ENCODE results near the gene RPTOR.
"Not testable (repeated sequence)": the region's sequence is repeated elsewhere in the genome, so short reads cannot be mapped to it uniquely, and the experiment has no call there.

The RPTOR gene

GRCh38 chr17:80793851-80794267 lies 249.2 kb downstream of the RPTOR start:
- H2BK15ac ChIP-seq (replicated peaks; ENCODE audit: low read depth): no peak overlapping the region
- H3K9ac ChIP-seq (ENCODE audit: low read length): no peak overlapping the region
- no peaks in the 10 kb centered on the region for H3K79me2 ChIP-seq (ENCODE audit: control insufficient read depth, insufficient read depth, low read length)
- no CpG with 5 or more reads among the region's 5 CpGs for WGBS (ENCODE audit: extremely low coverage, insufficient coverage, low lambda C conversion rate)
- H4K5ac ChIP-seq (ENCODE audit: low read length): no peak overlapping the region
- DNase-seq: no peak
- no peak overlapping the region for H2BK5ac ChIP-seq (ENCODE audit: low read length)
- no peak overlapping the region for H3K56ac ChIP-seq (ENCODE audit: low read length)
- H3K4me3 ChIP-seq (ENCODE audit: low read length): no peak overlapping the region
- H3K23ac ChIP-seq (ENCODE audit: low read length): no peak overlapping the region
- H3K27ac ChIP-seq (ENCODE audit: low read depth, low read length): no peak overlapping the region
- no peak overlapping the region for H2BK120ac ChIP-seq (ENCODE audit: low read depth, low read length)
- H2AK5ac ChIP-seq (ENCODE audit: low read length): no peak overlapping the region
- H4K8ac ChIP-seq (ENCODE audit: low read depth, low read length): no peak overlapping the region
- no peak overlapping the region for H3K4me2 ChIP-seq (ENCODE audit: low read length)
- no peaks in the 10 kb centered on the region for H3K4me1 ChIP-seq (ENCODE audit: control insufficient read depth, low read depth, low read length)
- H3K18ac ChIP-seq (ENCODE audit: low read length): no peak overlapping the region
- no peaks in the 10 kb centered on the region for H3K36me3 ChIP-seq (ENCODE audit: control insufficient read depth, insufficient read depth, low read length)
- H3K27me3 ChIP-seq (ENCODE audit: insufficient read depth, low read length, poor library complexity): no peaks in the 10 kb centered on the region
- no peaks in the 10 kb centered on the region for H3K79me1 ChIP-seq (ENCODE audit: low read length)
- H3K4ac ChIP-seq (ENCODE audit: low read depth, low read length): no peak overlapping the region

DNA sequence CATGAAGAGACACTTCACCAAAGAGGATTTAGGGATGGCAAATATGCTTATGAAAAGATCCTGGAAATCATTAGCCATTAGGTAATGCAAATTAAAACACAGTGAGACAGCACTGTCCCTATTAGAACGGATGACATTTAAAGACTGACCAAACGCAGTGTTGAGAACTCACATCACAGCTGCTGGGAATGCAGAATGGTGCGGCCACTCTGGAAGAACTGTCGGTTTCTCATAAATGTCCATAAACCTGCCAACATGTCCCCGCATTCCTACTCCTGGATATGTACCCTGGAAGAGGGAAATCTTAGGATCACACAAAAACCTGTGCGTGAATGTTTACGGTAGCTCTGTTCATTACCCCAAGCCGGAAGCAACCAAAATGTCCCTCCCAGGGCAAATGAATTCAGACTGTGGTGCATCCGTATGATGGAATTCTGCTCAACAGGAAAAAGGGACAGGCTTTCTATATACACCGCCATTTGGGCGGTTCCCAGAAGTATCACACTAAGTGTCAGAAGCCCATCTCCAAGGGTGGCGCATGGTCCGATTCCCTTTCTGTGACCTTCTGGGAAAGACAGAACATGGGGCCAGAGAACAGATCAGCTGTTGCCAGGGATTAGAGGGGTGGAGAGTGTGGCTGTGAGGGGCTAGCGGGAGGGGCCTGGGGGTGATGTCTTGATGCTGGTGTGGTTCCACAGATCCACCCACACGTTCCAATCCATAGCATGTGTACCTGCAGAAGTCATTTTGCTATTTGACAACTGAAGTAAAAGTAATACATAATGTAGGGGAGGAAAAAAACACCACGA lies 249.8 kb downstream of the RPTOR start:
- no peak overlapping the region for H3K18ac ChIP-seq (ENCODE audit: low read length)
- no peak overlapping the region for H3K27ac ChIP-seq (ENCODE audit: low read depth, low read length)
- H2BK5ac ChIP-seq (ENCODE audit: low read length): no peak overlapping the region
- H3K79me1 ChIP-seq (ENCODE audit: low read length): no peaks in the 10 kb centered on the region
- H3K4me2 ChIP-seq (ENCODE audit: low read length): no peak overlapping the region
- H4K5ac ChIP-seq (ENCODE audit: low read length): no peak overlapping the region
- no peak overlapping the region for H3K9ac ChIP-seq (ENCODE audit: low read length)
- no peaks in the 10 kb centered on the region for H3K27me3 ChIP-seq (ENCODE audit: insufficient read depth, low read length, poor library complexity)
- H2BK15ac ChIP-seq (replicated peaks; ENCODE audit: low read depth): no peak overlapping the region
- H3K4me1 ChIP-seq (ENCODE audit: control insufficient read depth, low read depth, low read length): no peaks in the 10 kb centered on the region
- H3K79me2 ChIP-seq (ENCODE audit: control insufficient read depth, insufficient read depth, low read length): no peaks in the 10 kb centered on the region
- no peak overlapping the region for H4K8ac ChIP-seq (ENCODE audit: low read depth, low read length)
- no peak overlapping the region for H3K4ac ChIP-seq (ENCODE audit: low read depth, low read length)
- H3K36me3 ChIP-seq (ENCODE audit: control insufficient read depth, insufficient read depth, low read length): no peaks in the 10 kb centered on the region
- no CpG with 5 or more reads among the region's 16 CpGs for WGBS (ENCODE audit: extremely low coverage, insufficient coverage, low lambda C conversion rate)
- no peak overlapping the region for H2AK5ac ChIP-seq (ENCODE audit: low read length)
- no peak overlapping the region for H3K56ac ChIP-seq (ENCODE audit: low read length)
- no peak for DNase-seq
- H3K23ac ChIP-seq (ENCODE audit: low read length): no peak overlapping the region
- no peak overlapping the region for H2BK120ac ChIP-seq (ENCODE audit: low read depth, low read length)
- no peak overlapping the region for H3K4me3 ChIP-seq (ENCODE audit: low read length)

GRCh38 chr17:80795090-80795580 lies 250.5 kb downstream of the RPTOR start:
- H2AK5ac ChIP-seq (ENCODE audit: low read length): no peak overlapping the region
- no peaks in the 10 kb centered on the region for H3K36me3 ChIP-seq (ENCODE audit: control insufficient read depth, insufficient read depth, low read length)
- no peak overlapping the region for H3K27ac ChIP-seq (ENCODE audit: low read depth, low read length)
- no CpG with 5 or more reads among the region's 12 CpGs for WGBS (ENCODE audit: extremely low coverage, insufficient coverage, low lambda C conversion rate)
- no peak overlapping the region for H3K4me3 ChIP-seq (ENCODE audit: low read length)
- H3K4ac ChIP-seq (ENCODE audit: low read depth, low read length): no peak overlapping the region
- H4K8ac ChIP-seq (ENCODE audit: low read depth, low read length): no peak overlapping the region
- H3K27me3 ChIP-seq (ENCODE audit: insufficient read depth, low read length, poor library complexity): no peaks in the 10 kb centered on the region
- no peak overlapping the region for H3K56ac ChIP-seq (ENCODE audit: low read length)
- no peaks in the 10 kb centered on the region for H3K79me1 ChIP-seq (ENCODE audit: low read length)
- H2BK120ac ChIP-seq (ENCODE audit: low read depth, low read length): no peak overlapping the region
- no peak overlapping the region for H3K4me2 ChIP-seq (ENCODE audit: low read length)
- no peak overlapping the region for H3K9ac ChIP-seq (ENCODE audit: low read length)
- H3K23ac ChIP-seq (ENCODE audit: low read length): no peak overlapping the region
- H3K18ac ChIP-seq (ENCODE audit: low read length): no peak overlapping the region
- H2BK15ac ChIP-seq (replicated peaks; ENCODE audit: low read depth): no peak overlapping the region
- no peak overlapping the region for H4K5ac ChIP-seq (ENCODE audit: low read length)
- no peak for DNase-seq
- H3K4me1 ChIP-seq (ENCODE audit: control insufficient read depth, low read depth, low read length): no peaks in the 10 kb centered on the region
- H2BK5ac ChIP-seq (ENCODE audit: low read length): no peak overlapping the region
- H3K79me2 ChIP-seq (ENCODE audit: control insufficient read depth, insufficient read depth, low read length): no peaks in the 10 kb centered on the region

DNA sequence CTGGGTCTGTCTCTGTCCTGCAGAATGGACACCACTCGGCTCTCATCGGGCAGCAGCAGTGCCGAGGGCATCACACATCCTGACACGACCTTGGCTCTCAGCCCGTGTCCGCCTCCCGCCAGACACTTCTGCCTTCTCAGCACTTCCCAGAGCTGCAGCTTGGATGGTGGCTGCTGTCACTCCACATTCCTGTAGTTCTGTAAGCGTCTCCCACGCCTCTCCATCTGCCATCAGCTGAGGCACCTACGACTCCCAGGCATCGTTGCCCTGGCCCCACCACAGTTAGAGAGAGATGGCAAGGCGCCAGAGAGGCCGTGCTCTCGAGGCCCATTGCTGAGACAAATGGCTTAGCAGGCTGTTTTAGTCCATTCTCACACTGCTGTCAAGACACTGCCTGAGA lies 251.1 kb downstream of the RPTOR start:
- H3K4me1 ChIP-seq (ENCODE audit: control insufficient read depth, low read depth, low read length): no peaks in the 10 kb centered on the region
- H3K23ac ChIP-seq (ENCODE audit: low read length): no peak overlapping the region
- H3K56ac ChIP-seq (ENCODE audit: low read length): no peak overlapping the region
- H3K36me3 ChIP-seq (ENCODE audit: control insufficient read depth, insufficient read depth, low read length): no peaks in the 10 kb centered on the region
- no peak overlapping the region for H2BK15ac ChIP-seq (replicated peaks; ENCODE audit: low read depth)
- H4K8ac ChIP-seq (ENCODE audit: low read depth, low read length): no peak overlapping the region
- H3K4me3 ChIP-seq (ENCODE audit: low read length): no peak overlapping the region
- H4K5ac ChIP-seq (ENCODE audit: low read length): no peak overlapping the region
- no peak overlapping the region for H2BK5ac ChIP-seq (ENCODE audit: low read length)
- no peak overlapping the region for H2AK5ac ChIP-seq (ENCODE audit: low read length)
- DNase-seq: no peak
- no peaks in the 10 kb centered on the region for H3K79me2 ChIP-seq (ENCODE audit: control insufficient read depth, insufficient read depth, low read length)
- no peak overlapping the region for H3K9ac ChIP-seq (ENCODE audit: low read length)
- no peak overlapping the region for H3K18ac ChIP-seq (ENCODE audit: low read length)
- no peak overlapping the region for H3K4me2 ChIP-seq (ENCODE audit: low read length)
- no CpG with 5 or more reads among the region's 14 CpGs for WGBS (ENCODE audit: extremely low coverage, insufficient coverage, low lambda C conversion rate)
- no peak overlapping the region for H2BK120ac ChIP-seq (ENCODE audit: low read depth, low read length)
- no peak overlapping the region for H3K27ac ChIP-seq (ENCODE audit: low read depth, low read length)
- H3K4ac ChIP-seq (ENCODE audit: low read depth, low read length): no peak overlapping the region
- no peaks in the 10 kb centered on the region for H3K27me3 ChIP-seq (ENCODE audit: insufficient read depth, low read length, poor library complexity)
- no peaks in the 10 kb centered on the region for H3K79me1 ChIP-seq (ENCODE audit: low read length)

DNA sequence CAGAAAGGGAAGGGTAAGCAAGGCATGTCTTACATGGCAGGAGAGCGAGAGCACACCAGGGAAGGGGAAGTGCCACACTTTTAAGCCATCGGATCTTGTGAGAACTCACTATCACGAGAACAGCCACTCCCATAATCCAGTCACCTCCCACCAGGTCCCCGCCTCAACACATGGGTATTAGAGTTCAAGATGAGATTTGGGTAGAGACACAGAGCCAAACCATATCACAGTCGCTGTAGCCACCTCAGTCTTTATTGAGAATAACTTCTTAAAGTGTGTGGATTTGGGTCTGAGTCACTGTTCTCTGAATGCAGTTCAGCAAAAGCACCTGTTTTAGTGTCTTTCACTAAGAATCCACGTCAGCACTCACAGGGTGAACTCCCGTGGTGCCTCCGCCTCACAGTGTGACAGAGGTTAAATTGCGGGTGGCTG lies 251.8 kb downstream of the RPTOR start:
- H3K4me2 ChIP-seq (ENCODE audit: low read length): no peak overlapping the region
- no peak overlapping the region for H2AK5ac ChIP-seq (ENCODE audit: low read length)
- H3K79me2 ChIP-seq (ENCODE audit: control insufficient read depth, insufficient read depth, low read length): no peaks in the 10 kb centered on the region
- no peak overlapping the region for H2BK120ac ChIP-seq (ENCODE audit: low read depth, low read length)
- no peaks in the 10 kb centered on the region for H3K79me1 ChIP-seq (ENCODE audit: low read length)
- H3K56ac ChIP-seq (ENCODE audit: low read length): no peak overlapping the region
- WGBS (ENCODE audit: extremely low coverage, insufficient coverage, low lambda C conversion rate): no CpG with 5 or more reads among the region's 9 CpGs
- H3K18ac ChIP-seq (ENCODE audit: low read length): no peak overlapping the region
- H3K4ac ChIP-seq (ENCODE audit: low read depth, low read length): no peak overlapping the region
- no peak overlapping the region for H3K9ac ChIP-seq (ENCODE audit: low read length)
- H3K23ac ChIP-seq (ENCODE audit: low read length): no peak overlapping the region
- no peak overlapping the region for H2BK15ac ChIP-seq (replicated peaks; ENCODE audit: low read depth)
- H3K27ac ChIP-seq (ENCODE audit: low read depth, low read length): no peak overlapping the region
- H3K4me3 ChIP-seq (ENCODE audit: low read length): no peak overlapping the region
- no peak for DNase-seq
- no peaks in the 10 kb centered on the region for H3K36me3 ChIP-seq (ENCODE audit: control insufficient read depth, insufficient read depth, low read length)
- no peaks in the 10 kb centered on the region for H3K4me1 ChIP-seq (ENCODE audit: control insufficient read depth, low read depth, low read length)
- no peak overlapping the region for H2BK5ac ChIP-seq (ENCODE audit: low read length)
- H4K8ac ChIP-seq (ENCODE audit: low read depth, low read length): no peak overlapping the region
- no peak overlapping the region for H4K5ac ChIP-seq (ENCODE audit: low read length)
- no peaks in the 10 kb centered on the region for H3K27me3 ChIP-seq (ENCODE audit: insufficient read depth, low read length, poor library complexity)

GRCh38 chr17:80797222-80797621 lies 252.6 kb downstream of the RPTOR start:
- H2AK5ac ChIP-seq (ENCODE audit: low read length); H2BK5ac ChIP-seq (ENCODE audit: low read length); H3K36me3 ChIP-seq (ENCODE audit: control insufficient read depth, insufficient read depth, low read length); H3K4ac ChIP-seq (ENCODE audit: low read depth, low read length); H3K18ac ChIP-seq (ENCODE audit: low read length); H3K9ac ChIP-seq (ENCODE audit: low read length); DNase-seq; H3K27me3 ChIP-seq (ENCODE audit: insufficient read depth, low read length, poor library complexity); H3K27ac ChIP-seq (ENCODE audit: low read depth, low read length); H3K4me2 ChIP-seq (ENCODE audit: low read length); H4K8ac ChIP-seq (ENCODE audit: low read depth, low read length); H3K23ac ChIP-seq (ENCODE audit: low read length); H3K79me2 ChIP-seq (ENCODE audit: control insufficient read depth, insufficient read depth, low read length); H3K56ac ChIP-seq (ENCODE audit: low read length); H4K5ac ChIP-seq (ENCODE audit: low read length); H3K79me1 ChIP-seq (ENCODE audit: low read length); H3K4me3 ChIP-seq (ENCODE audit: low read length); H2BK15ac ChIP-seq (replicated peaks; ENCODE audit: low read depth); H2BK120ac ChIP-seq (ENCODE audit: low read depth, low read length); H3K4me1 ChIP-seq (ENCODE audit: control insufficient read depth, low read depth, low read length): not testable (repeated sequence)
- WGBS (ENCODE audit: extremely low coverage, insufficient coverage, low lambda C conversion rate): no CpG with 5 or more reads among the region's 5 CpGs

All from mesendoderm (in vitro differentiated cells).